Astrocyte of the cerebellum (primary cell): Measurements from ENCODE around the gene MTRR.

Experiments
- DNase-seq: peaks from one replicate; pipeline ENCODE4 v3.0.0-alpha.2; 2011; ENCODE audit warnings: low read depth
- H3K4me3 ChIP-seq: 2 replicates; pipeline ENCODE4 v1.5.1; 2011; ENCODE audit warnings: mild to moderate bottlenecking, low read depth, low read length, moderate library complexity
- in situ Hi-C: cut with HindIII; loops from 2 replicates; pipeline ENCODE4 v1.10.0; 2017; ENCODE audit warnings: low sequenced_read_pairs
- TF ChIP-seq, protein P1 (sequence below): IDR thresholded peaks from 2 replicates; pipeline ENCODE4 v1.5.1; 2012; ENCODE audit warnings: low read length, low read depth, moderate library complexity, mild to moderate bottlenecking; ENCODE audit errors: missing control alignments

The MTRR gene

GRCh38 chr5:7868773-7869473 is at the start of gene MTRR, which contains the start of gene FASTKD3:
Gene MTRR (plus strand): TSS chr5:7869148. CDS start chr5:7870795, 1,647 bp downstream.
Gene FASTKD3 (minus strand): TSS chr5:7869031. CDS start chr5:7868083, 948 bp downstream.
- peak; percentile 82 for DNase-seq
- in situ Hi-C loops = no loop called here
- TF ChIP-seq, protein P1, sequence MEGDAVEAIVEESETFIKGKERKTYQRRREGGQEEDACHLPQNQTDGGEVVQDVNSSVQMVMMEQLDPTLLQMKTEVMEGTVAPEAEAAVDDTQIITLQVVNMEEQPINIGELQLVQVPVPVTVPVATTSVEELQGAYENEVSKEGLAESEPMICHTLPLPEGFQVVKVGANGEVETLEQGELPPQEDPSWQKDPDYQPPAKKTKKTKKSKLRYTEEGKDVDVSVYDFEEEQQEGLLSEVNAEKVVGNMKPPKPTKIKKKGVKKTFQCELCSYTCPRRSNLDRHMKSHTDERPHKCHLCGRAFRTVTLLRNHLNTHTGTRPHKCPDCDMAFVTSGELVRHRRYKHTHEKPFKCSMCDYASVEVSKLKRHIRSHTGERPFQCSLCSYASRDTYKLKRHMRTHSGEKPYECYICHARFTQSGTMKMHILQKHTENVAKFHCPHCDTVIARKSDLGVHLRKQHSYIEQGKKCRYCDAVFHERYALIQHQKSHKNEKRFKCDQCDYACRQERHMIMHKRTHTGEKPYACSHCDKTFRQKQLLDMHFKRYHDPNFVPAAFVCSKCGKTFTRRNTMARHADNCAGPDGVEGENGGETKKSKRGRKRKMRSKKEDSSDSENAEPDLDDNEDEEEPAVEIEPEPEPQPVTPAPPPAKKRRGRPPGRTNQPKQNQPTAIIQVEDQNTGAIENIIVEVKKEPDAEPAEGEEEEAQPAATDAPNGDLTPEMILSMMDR = no peak
- peak within 1 kb of the TSS; percentile 82 for H3K4me3 ChIP-seq

DNA sequence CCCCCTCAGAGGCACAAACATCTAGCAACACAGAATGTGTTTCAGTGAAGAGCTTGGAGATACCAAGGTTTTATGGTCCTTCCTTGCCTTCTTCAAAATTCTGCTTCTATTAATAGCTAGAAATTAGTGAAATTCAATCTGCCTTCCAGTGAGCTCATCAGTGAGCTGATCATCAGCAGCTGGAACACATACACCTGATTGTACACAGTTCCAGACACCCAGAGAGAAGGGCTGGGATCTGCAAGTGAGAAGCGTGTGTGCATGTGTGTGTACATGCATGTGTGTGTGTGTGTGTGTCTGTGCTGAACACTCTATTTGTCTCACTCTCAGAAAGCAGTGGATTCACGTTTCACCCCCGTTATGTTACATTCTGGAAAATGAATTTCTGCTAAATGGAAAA is 46.5 kb upstream of the MTRR start:
- TF ChIP-seq, protein P1 = no peak
- no peak for DNase-seq
- in situ Hi-C loops = no loop called here

GRCh38 chr5:7823594-7823993 is 45.4 kb upstream of the MTRR start:
- in situ Hi-C loops = no loop called here
- H3K4me3 ChIP-seq = no peak overlapping the region
- TF ChIP-seq, protein P1 = no peak
- no peak for DNase-seq

More for the DNA sequence above, 46.5 kb upstream of the MTRR start:
- H3K4me3 ChIP-seq = no peak overlapping the region

DNA sequence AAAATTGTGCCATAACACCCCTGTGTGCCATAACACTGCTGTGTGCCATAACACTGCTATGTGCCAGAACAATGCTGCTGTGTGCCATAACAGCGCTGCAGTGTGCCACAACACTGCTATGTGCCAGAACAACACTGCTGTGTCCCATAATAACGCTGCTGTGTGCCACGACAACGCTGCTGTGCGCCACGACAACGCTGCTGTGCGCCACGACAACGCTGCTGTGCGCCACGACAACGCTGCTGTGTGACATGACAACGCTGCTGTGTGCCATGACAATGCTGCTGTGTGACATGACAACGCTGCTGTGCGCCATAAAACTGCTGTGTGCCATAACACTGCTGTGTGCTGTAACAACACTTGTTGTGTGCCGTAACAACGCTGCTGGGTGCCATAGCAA is 44.0 kb upstream of the MTRR start:
- H3K4me3 ChIP-seq = no peak overlapping the region
- TF ChIP-seq, protein P1 = no peak
- in situ Hi-C loops = no loop called here
- DNase-seq = no peak

GRCh38 chr5:7825630-7826029 is 43.3 kb upstream of the MTRR start:
- no peak for DNase-seq
- in situ Hi-C loops = no loop called here
- TF ChIP-seq, protein P1 = no peak
- no peak overlapping the region for H3K4me3 ChIP-seq

DNA sequence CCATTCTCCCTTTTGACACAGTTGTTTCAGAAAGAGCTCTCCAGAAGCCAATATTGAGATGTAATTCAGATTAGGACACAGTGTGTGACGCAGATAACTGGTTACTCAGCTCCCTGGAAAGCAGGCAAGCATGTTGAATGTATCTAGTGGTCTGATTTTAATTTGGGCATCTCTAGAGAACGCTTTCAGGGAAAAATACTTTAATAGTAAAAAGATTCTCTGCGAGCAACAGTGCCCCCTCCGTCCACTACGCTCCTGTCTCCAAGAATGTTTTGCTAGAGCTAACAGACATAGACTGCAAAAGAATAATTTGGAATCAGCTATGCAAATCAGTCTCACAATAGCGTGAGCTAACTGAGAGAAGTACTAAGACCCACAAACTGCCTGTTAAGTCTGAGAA is 41.3 kb upstream of the MTRR start:
- TF ChIP-seq, protein P1 = peak; percentile 56

More for the DNA sequence above, 41.3 kb upstream of the MTRR start:
- no peak for DNase-seq
- H3K4me3 ChIP-seq = no peak overlapping the region
- in situ Hi-C loops = no loop called here
